GM21526 (cell line): ENCODE measurements around the gene BST1.

Experiments
- ATAC-seq: cut with Tn5 transposase; IDR thresholded peaks from one replicate; pipeline ENCODE4 v1.9.1; 2021; ENCODE audit warnings: moderate library complexity; ENCODE audit not compliant: unreplicated experiment, low FRiP score

BST1 gene, protein sequence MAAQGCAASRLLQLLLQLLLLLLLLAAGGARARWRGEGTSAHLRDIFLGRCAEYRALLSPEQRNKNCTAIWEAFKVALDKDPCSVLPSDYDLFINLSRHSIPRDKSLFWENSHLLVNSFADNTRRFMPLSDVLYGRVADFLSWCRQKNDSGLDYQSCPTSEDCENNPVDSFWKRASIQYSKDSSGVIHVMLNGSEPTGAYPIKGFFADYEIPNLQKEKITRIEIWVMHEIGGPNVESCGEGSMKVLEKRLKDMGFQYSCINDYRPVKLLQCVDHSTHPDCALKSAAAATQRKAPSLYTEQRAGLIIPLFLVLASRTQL

DNA sequence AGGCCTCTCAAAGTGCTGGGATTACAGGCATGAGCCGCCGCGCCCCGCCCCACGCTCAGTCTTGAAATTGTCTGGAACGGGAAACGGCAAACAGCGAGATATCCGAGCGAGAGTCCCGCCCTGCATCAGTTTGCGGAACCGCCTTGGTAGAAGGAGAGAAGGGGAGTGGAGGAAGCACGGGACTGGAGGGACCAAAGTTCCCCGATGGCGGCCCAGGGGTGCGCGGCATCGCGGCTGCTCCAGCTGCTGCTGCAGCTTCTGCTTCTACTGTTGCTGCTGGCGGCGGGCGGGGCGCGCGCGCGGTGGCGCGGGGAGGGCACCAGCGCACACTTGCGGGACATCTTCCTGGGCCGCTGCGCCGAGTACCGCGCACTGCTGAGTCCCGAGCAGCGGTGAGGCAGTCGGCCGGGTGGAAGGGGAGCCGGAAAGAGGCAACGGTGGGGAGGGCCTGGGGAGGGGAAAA, at the start of gene BST1:
BST1 (plus strand) TSS at position 125 of the 463 bp plus-strand sequence; CDS start at position 205, 80 bp downstream.
- no peak for ATAC-seq

DNA sequence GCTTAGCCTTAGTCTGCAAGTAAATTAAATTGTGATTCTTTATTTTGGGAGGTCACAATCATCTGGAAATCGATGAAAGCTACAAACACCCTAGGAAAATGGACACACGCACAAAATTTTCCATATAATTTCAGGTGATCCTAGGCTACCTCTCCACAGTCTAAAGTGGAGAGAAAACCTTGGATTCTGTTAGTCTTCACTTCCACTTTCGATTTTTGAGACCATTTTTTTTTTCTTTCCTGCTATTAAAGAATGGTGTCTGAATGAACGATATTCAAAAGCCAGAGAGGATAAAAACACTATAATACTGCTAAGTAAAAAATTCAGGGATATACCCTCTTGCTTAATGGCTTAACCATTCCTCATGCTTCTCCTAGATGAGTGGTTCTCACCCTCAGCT, 49.4 kb upstream of the BST1 start:
- no peak for ATAC-seq

DNA sequence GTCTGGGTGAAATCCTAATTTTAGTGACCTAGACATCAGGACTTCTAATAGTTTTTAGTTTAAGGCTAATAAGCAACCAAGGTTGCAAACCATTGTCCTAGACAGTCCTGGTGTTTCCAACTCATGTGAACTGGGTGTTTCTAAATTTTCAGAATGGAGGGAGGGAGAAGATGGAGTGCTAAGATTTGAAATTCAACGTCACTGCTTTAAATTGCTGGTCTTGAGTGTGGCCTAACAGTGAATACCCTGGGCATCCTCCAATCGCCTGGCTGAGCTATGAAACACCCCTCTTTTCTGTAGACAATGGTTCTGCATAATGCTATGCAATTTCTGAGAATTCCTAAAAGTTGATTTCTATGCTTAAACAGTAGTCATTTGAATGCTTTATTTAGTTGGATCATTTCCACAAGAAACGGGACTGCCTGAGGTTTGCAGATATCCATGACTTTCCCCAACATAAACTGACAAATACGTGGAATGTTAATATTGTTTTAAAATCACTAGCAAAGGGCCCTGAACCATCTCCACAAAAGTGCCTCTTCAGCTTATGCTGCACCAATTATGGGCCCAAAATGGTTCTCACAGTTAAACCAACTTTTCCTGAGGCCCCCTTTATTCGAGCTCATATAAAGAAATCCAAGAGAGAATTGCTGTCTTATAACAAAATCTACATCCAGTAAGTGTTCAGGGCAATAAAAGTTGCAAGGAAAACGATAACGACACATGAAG, 48.8 kb upstream of the BST1 start:
- peak; percentile 21 for ATAC-seq

DNA sequence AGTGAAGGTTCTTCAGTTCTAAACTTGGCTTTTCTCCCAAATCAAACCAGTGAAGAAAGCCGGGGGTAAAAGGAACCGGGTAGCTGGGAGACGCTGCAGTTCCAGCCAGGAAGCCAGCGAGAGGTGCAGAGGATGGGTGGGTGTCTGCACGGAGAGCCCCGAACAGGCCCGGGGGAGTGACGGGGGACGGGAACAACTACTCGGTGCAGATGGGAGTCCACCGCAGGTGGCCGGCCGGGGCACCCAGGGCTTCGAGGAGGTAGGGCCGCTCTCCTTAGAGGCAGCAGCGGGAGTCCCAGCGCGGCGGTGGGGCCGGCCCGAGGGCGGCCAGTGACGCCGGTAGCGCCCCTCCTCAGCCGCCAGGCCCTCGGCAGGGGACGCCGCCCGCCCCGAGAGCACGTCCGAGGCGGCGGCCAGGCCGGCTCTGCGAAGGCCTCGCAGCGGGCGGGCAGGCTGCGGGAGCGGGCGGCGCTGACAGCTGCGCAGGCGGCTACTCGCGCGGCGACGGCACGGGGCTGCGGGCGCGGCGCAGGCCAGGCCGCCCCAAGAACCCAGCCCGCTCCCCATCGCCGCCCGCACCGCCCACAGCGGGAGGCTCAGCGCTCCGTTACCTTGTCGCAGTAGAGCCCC, 48.2 kb upstream of the BST1 start:
- peak; percentile 44 for ATAC-seq

DNA sequence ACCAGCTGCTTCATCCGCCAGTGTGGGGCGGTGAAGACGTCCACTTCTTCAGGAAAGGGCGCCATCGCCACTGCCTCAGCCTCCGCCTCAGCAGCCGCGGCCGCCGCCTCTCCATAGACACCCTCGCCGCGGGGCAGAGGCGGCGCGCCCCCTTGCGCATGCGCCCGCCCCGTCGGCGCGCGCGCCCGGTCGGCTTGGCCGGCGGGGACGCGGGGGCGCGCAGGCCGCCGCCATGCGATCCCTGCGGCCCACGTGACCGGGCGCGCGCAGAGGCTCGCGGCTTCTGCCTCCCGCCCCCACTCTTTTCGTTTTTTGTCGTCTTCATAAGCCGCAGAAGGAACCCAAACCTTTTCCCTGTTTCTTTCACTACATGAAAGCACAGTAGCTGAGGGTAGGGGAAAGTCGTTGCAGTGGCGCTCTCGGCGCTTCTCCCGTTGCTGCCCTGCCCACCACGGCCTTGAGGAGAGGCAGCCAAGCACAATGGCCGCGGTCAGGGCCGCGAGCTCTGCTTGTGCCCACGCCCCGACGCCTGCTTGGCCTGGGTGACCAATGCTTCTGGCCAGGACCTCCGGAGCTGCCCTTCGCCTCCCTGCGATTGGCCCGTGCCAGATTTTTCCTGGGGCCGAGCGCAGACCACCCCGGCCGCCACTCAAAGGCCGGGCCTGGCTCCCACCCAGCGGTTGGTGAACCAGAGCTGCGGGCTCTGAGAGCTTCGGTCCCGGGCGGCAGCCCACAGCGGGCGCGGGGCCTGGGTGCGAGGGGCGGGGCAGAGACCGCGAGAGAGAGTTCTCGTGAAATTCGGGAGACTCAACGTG, 47.4 kb upstream of the BST1 start, which contains the start of gene FBXL5:
FBXL5 (minus strand) TSS at position 135 of the 815 bp plus-strand sequence; CDS start at position 65, 70 bp downstream.
- ATAC-seq = peak; percentile 69

DNA sequence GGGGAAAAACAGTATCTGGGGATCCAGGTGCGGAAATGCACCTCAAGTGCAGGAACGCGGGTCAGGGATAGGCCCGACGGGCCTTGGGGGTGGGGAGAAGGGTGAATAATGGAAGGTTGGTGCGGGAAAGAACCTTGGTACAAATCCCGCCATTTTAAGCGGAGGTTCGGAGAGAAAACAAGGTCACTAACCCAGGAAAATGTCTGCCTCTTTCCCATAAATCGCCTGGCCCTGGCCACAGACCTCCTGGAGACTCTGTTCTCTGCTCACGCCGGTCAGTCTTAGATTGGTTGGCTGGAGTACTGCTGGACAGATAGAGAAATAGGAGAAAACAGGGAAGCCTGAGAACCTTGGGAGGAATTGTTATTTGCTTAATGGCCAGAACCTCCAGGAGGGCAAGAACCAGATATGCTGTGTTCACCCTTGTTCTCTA, 46.8 kb upstream of the BST1 start:
- ATAC-seq = no peak

DNA sequence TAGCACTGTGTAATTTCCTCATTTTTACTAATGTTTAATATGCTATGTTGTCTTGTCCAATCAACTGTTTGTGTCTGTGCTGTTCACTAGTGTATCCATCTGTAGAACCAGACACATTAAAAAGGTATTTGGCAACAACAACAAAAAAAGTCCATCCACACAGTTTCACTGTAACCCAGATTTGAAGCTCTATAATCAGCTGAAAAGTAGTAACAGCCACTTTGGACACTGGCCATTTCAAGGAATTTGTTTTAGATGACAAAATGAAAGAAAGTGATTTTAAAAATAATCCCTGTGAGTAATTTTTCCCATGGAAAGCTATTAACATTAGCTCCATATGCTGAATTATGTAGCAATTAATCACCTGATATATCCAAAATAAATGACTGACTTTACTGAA, 45.5 kb upstream of the BST1 start:
- ATAC-seq = no peak

DNA sequence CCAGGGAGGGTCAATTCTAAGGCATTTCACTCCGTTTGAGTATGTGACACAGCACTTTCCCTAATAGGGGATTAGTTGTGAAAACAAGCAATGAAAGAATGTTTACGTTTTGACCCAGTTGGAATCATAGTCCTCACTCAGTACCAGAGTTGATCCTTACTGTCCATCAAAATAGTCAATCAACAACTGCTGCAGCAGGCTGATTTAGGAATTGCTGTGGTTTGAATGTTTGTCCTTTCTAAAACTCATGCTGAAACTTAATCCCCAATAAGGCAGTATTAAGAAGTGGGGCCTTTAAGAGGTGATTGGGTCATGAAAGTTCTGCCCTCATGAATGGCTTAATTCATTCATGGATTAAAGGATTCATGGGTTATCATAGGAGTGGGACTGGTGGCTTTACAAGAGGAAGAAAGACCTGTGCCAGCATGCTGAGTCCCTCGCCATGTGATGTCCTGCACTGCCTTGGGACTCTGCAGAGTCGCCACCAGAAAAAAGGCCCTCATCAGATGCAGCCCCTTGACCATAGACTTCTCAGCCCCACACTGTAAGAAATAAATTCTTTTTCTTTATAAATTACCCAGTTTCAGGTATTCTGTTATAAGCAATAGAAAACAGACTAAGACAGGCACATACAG, 44.6 kb upstream of the BST1 start:
- ATAC-seq = no peak

DNA sequence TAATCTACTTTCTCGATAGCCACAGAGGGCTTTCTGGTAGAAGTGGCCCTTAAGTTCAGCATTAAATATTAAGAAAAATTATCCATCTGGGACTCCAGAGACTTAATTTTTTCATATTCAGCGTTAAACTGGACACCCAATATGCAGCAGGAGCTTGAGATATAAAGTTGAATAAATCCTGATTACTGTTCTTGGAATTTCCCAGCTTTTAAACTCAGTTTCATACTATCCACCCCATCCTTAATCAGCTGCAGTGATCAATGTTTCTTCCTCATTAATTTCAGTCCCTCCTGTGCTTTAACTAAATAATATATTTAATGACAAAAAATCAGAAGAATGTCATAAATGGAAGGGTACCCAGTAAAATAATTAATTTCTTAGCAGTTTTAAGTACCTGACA, 44.1 kb upstream of the BST1 start:
- ATAC-seq = no peak

DNA sequence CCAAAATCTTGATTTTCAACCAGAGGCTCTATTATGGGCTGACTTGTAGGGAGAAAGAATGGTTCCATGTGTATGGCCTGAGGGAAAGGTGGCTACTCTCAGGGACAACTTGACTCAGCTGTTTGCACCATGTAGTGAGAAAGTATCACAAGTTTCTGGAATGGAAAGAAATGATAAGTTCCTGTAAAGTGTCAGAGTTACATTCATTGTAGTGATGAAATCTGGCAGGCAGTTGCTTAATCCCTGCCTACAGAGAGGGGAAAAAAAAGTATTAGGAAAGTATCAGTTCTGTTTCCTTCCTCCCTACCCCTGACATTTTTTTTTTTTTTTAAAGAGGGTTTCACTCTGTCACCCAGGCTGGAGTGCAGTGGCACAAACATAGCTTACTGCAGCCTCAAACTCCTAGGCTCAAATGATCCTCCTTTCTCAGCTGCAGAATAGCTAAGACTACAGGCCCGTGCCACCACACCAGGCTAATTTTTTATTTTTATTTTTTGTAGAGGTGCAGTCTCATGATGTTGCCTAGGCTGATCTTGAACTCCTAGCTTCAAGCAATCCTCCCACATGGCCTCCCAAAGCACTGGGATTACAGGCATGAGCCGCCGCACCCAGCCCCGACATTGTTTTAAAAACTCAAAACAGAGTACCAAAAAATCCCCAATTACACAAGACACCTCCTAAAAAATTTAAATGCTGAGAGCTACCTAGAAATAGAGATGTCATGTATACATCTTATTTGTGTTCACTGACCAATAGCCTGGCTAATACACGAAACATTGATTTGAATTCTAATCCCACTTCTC, 42.9 kb upstream of the BST1 start:
- ATAC-seq = no peak

DNA sequence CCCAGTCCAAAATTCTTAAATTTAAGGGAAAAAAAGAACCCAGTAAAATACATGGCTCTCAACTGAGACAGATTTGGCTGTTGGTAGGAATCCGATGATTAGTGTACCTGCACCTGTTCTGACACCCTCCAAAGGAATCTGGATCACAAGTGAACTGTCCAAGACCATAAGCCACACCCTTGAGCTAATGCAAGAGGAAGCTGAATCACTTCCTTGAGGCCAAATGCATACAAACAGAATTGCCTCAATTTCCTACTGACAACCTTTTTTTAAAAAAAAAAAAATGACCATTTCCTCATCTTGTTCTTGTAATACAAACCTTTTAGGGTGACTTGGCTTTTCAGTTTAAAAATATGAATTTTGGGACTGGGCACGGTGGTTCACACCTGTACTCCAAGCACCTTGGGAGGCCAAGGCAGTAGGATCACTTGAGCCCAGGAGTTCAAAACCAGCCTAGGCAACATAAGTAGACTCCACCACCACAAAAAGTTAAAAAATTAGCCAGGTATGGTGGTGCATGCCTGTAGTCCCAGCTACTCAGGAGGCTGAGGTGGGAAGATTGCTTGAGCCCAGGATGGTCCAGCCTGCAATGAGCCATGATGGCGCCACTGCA, 37.0 kb upstream of the BST1 start:
- ATAC-seq = no peak

DNA sequence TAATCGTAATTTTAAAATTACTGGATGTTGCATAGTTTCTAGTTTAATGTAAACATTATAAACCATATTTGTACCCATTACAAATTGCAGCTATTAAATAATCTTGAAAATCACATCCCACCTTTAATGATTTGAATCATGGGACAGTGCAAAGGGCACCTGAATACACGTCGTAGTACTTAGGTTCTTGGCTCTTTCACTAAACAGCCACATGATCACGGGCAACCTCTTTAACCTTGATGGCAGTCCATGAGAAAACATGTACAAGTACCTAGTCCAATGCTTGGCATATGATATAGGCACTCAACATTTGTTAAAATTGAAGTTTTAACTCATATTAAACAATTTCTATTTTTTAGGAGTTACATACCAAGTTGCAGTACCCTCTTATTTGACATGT, 35.9 kb upstream of the BST1 start:
- ATAC-seq = no peak

DNA sequence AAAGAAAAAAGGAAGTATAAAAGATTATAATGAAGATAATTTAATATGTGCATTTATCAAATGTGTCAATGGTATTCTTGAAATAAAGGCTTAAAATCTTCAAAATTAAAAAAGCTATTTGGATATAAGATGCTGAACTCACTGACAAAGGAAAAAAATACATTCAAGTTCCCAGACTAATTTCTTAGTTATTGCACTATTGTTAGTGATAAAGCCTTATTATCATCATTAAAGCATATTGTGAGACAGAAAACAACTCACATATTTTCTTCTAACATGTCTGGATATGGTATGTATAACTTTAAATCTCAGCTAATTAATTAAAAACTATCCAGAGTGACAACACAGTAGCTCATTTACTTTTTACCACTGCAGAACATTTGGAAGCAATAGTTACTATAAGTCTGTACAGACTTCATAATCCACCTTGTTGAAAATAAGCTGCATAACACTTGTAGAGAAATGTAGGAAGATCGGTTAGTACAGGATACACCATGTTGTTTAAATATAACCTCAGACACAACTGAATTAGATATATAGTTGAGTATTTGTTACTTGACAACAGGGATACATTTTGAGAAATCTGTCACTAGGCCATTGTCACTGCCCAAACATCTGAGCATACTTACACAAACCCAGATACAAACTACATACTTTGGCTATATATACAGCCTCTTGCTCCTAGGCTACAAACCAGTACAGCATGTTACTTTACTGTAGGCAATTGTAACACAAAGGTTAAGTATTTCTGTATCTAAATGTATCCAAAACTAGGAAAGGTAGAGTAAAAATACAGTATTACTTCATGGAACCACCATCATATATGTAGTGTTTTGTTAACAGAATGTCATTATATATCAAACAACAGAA, 34.1 kb upstream of the BST1 start:
- ATAC-seq = no peak

DNA sequence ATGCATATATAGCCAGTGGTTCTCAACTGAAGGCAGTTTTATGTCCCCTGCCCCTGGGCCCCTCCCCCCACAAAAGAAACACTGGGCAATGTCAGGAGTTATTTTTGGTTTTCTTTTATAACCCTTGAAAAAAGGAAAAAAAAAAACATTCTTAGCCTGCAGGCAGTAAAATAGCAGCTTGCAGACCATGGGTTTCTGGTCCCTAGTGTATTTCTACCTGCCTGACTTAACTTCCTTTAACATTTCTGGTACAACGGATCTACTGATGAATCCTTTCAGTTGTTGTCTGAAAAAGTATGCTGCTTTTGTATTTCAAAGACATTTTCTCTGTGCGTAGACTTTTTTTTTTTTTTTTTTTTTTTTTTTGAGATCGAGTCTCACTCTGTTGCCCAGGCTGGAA, 32.3 kb upstream of the BST1 start:
- no peak for ATAC-seq

DNA sequence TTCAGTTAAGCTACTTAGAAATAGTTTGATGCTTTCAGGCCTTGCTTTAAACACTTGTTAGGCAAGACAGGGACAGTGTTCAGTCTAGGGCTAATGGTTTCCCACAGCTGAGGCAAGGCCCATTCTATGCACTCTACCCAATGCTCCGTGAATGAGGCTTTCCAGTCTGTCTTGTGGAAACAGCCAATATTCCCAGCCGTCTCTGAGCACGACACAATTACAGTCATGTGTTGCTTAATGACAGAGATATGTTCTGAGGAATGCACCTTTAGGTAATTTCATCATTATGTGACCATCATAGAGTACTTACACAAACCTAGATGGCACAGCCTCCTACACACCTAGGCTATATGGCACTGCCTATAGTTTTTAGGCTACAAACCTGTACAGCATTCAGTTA, 30.8 kb upstream of the BST1 start:
- no peak for ATAC-seq

DNA sequence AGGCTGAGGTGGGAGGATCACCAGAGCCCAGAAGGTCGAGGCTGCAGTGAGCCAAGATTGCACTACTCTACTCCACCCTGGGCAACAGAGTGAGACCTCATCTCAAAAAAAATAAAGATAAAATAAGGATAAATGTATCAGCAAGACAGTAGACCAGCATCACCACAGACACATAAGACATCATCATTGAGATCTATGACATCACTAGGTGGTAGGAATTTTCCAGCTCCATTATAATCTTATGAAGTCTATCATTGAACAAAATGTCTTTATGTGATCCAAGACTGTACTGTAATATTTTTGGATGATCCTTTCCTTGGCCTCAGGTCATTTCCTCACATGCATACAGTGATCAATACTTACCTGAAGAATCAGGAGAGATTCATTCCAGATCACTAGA, 29.5 kb upstream of the BST1 start:
- no peak for ATAC-seq

DNA sequence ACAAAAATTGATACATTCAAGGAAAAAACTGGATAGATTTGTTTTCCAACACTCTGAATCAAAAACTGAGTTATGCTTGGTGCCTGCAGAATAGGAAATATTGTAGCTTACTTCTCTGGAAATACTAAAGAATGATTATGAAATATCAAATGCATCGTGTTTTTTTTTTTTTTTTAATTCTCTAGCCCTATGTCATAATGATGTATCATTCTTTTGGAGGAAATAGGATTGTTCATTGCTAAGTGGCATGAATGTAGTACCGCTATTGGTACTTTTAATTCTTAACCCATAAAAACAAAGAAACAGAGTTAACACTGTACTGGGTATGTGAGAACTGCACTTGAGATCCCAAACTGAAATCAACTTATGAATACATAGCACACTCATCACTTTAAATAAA, 28.8 kb upstream of the BST1 start:
- no peak for ATAC-seq

DNA sequence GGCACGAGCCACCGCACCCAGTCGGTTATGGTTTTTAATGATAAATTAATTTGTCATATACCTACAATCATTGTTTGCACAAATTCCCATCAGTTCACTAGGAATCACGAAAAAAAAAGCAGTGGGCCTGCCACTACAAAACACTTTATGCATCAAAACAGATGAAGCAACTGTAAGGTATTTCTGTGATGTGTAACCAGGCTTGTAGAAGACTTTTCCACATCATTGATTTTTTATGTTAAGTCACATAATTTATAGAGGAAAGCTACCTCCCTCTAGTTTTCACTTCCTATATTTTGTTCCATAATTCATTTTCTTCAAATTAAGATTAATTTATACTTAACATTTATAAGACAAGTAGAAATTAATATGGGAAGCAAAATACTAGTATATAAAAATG, 27.9 kb upstream of the BST1 start:
- no peak for ATAC-seq
